HG02884 (cell line): ENCODE data around the gene PGF.

Source experiments
- ATAC-seq: cut with Tn5 transposase; IDR thresholded peaks from one replicate; pipeline ENCODE4 v1.9.1; 2021; ENCODE audit warnings: mild to moderate bottlenecking, moderate library complexity; ENCODE audit not compliant: unreplicated experiment

Gene PGF

DNA sequence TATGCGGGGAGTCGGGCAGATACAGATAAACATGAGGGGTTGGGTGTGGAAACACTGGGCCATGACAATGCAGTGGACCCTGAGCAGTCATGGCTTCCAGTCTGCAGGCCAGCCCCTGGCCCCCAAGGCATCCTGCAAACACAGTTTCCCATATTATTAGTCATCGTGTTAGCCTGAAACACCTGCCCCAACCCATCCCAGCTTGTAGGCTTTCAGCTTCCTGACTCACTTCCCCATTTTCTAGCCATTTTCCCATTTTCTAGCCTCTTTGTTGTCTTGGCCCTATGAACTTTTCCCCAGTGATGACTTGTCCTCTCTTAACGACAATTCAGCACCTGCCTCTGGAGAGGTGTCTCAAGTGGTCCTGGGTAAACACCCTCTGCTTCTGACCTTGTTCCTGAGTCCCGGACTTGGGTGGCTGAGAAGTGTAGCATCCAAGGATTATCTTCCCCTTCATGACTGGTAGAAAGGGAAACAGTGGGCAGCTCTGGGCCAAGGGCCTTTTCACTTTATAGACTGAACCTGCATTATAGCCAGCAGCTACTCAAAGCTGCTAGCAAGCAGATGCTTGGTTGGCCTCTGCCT lies 4.3 kb upstream of the PGF start:
- no peak for ATAC-seq

DNA sequence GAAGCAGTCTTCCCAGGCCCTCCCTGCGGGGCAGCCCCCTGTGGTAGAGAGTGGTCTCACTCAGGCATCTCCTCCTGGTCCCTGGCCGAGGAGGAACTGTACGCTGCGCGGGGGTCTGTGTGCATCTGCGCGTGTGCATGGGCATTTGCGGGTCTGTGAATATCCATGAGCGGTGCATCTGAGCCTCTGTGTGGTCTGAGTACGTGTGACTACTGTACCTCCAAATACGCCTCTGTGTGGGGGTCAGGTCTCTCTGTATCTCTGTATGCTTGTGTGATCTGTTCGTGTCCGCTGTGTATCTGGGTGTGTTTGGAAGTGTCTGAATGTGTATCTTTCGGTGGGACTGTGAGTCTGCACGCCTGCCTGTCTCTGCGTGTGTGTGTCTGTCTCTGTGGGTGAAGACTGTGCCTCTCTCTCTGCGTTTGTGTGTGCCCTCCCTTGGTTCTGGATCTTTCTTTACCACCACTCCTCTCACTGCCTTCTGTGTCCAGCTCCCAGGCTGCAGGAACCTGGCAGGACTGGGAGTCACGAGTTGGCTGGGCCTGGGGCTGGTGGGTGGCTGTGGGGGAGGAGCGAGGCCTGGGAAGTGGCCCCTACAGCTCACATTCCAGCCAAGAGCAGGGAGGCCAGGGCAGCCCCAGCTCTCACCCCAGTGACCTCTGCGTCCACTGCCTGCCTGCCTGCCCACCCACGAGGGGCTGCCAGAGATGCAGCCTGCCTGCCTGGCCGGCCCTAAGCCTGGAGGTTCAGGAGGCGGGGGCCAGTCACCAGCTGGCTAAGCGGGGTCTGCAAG lies 1.1 kb upstream of the PGF start:
- no peak for ATAC-seq

DNA sequence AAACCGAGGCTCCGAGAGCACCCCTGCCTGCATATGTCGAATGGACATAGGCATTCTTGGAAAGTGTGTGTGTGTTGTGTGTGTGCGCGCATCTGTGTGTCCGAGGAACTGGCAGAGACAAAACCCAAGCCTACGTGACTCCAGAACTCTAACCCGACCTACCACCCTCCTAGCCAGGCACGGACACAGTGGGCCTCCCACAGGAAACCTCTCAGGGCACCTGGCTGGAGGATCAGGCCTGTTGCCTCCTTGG lies 556 bp upstream of the PGF start:
- ATAC-seq: no peak

DNA sequence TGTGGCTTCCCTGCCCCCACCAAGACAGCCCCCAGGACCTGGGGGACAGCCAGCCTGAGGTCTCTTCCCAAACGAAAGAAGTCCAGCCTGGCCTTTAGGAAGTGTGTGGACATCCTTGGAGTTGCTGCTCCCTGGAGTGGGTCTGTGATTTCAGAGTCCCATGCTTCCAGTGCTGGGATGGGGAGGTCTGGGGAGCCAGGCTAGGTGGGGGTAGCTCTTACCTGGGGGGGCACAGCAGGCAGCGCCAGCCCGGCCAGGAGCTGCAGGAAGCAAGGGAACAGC lies 509 bp downstream of the PGF start:
- no peak for ATAC-seq

DNA sequence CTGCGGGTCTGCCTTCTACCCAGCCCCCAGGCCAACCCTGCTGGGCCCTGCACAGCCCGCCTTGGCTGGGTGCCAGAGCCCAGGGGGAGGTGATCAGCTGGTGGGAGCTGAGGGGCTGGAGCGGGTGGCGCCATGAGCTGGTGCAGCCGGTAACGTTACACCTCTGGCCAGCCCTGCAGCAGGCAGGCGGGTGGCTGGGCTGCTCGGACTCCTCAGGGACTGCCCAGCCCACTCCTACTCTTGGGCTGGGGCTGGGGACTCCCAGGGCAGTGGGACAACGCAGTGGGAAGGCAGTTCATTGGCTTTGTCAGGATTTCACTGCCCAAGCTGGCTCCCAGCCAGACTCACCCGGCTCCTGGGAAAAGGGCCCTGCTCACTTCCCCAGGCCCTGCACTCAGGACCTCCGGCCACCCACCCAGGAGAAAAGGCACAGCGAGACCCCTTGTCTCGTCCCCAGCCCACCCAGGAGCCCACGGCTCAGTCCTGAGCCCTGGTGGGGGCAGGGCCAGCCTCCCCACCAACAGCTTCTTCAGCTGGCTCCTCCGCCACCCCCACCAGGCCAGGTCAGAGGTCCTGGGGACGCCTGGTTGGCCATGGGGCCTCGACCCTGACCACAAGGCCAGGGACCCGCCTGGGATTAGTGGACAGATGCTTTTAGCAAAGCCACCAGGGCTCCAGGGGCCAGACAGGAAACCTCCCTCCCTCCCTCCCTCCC lies 1.0 kb downstream of the PGF start:
- no peak for ATAC-seq

DNA sequence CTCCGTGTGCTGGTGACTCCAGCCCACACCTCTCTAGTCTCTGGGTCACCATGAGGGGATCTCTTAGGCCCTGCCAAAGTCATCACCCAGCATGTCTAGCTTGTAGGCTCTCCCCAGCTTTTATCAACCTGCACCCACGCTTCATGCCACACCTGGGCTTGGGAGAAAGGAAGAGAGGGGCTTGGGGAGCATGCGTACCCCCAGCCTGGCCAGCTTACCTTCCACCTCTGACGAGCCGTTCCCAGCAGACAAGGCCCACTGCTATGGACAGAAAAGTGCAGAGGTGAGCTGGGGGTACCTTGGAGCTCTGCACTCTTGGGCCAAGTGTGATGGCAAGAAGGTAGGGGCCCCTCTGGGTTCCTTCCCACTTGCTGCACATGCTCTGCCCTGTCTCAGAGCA lies 1.7 kb downstream of the PGF start:
- ATAC-seq: no peak

DNA sequence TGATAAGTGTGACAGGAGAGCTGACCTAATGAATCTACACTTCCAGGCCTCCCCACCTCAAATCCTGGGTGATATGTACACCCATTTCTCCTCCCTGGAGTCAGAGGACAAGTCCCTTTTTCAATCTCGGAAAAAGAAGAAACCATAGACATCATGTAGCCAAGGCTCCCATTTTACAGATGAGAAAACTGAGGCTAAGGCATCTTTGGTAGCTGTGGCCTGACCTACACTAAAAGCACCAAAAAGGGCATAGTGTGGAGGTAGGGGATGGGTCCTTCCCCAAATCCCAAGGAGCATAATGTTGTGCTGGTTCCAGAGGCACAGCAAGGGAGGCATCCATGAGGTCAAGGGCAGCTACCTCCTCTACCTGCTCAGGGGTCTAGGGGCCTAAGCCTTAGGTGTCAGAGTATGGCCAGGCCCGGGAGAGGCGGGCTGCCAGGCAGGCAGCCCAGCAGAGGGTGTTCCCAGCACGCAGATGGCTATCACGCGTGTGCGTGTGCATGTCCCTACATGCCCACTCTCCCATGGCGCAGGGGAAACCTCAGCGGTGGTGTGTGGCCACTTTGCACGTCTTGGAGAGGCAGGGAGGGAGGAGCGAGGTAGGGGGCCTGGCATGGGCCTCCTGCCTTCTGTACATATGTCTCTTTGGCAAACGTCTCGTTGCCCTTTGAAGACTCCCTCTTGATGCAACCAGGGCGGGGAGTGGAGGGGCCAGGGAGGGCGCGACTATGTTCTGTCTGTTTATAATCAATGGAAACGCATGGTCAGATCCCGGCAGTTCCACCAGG lies 2.5 kb downstream of the PGF start:
- no peak for ATAC-seq

DNA sequence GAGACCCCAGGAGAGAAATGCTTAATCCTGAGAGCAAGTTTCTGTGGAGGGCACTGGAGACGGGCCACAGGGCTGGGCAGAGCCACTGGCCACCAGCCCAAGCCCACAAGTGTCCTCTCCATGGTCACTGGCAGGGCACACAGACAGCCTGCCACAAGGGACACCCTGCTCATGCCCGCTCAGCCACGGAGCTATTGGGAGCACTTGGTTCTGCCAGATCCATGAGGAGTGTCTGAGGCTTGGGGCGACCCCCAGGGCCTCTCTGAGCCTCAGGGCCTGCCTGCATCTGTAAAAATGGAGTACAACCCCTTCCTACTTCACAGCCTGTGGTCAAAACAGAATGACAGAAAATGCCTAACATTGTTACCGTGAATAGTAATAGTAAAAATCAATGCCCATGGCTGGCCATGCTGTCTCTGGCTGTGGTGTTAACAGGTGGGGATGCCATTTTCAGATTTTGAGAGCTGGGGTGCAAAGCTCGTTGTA lies 3.2 kb downstream of the PGF start:
- ATAC-seq: no peak

DNA sequence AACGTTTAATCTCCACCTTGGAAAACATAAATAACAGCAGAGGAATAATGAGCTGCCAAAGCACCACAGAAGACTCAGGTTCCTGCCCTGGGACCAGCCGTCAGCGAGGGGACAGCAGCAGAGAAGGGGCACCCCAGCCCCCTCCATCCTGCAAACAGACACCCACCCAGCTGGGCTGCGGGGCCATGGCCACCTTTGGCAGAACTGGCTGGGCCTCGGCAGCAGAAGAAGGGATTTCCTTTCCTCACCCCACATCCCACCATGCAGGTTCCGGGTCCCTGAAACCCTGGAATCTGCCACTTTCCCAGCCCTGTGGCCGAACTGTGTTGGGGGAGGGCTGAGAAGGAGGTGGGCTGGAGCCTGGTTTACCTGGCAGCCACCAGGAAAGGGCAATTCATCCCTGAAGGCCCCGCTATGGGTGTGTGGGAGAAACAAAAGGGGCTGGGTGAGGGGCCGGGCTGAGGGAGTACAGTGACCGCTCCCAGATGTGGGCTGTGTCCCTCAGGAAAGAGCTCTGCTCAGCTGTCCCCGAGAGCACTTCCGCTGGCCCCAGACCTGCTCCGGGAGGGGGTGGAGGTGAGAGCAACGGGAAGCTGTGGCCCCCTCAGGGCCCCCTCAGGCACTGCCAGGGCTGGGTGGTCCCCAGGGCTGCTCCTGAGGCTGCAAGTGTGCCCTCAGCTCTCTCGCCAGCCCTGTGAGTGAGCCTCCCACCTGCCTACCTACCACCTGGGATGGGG lies 3.8 kb downstream of the PGF start:
- no peak for ATAC-seq

DNA sequence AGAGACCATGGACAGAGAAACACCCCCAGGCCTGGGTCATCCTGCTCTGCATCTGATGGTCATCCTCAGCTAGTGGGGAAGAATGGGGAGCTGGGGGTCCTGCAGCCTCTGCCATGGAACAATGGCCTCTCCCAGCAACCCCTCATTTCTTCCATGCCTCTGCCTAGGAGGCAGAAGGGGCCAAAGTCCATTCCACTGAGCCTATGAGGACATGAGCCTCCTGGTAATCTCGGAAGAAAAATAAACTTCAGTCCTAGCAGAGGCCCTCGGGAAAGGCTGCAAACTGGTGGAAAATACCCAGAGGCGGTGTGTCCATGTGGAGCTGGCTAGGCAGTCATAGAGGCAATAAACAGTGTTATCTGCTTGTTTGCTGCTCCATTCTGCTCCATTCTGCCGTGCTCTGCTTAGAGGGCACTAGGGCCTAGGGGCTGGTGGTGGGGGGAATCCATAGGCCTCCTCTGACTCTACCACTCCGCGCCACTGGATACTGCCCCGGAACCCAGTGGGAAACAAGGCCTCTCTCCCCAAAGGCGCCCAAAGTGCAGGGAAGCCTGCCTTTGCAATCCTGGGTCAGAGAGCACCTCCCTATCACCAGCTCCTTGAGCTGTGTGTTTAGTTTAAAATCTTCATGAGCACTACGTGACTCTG lies 4.5 kb downstream of the PGF start:
- ATAC-seq: no peak

DNA sequence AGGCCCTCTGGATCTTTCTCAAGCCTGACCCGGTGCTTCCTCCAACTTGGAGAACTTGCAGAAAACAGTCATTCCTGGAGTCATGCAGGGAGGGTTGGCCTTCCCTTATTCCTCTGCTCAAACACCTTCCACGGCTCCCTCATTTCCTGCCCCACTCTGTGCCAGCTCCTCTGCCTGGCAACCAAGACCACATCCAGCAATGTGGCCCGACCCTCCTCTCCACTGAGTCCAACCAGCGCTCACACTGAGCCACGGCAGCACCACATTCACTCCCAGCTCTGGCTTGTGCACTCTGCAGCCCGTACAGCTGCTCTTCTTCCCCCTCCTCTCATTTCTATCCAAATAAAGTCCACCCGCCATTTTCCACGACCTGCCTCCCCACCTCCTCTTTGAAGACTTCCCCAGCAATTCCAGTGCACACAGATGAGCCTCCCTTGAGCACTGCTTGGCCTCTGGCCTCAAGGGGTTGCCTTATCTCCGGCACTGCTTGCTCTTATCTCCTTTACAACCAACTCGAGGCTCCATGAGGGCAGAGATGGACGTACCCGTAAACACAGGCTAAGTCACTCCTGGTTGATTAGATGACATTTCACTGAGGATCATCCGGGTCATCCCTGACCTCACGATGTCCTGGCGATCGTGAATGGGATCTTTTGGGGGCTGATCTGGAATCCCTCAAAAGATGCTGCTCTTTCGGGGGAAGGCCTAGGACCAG lies 5.4 kb downstream of the PGF start:
- ATAC-seq: no peak

DNA sequence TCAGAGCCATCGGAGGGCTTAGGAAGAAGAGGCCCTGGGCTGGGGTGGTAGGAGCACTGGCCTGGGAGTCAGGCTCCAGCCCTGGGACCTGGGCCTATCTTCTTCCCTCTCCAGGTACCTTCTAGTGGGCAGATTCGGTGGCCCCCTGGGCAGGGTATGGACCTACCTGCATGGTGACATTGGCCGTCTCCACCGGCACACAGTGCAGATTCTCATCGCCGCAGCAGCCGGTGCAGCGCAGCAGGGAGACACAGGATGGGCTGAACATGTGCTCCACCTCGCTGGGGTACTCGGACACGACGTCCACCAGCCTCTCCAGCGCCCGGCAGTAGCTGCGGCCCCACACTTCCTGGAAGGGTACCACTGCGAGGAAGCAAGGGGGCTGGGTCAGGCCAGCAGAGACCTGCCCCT lies 6.2 kb downstream of the PGF start:
- no peak for ATAC-seq

DNA sequence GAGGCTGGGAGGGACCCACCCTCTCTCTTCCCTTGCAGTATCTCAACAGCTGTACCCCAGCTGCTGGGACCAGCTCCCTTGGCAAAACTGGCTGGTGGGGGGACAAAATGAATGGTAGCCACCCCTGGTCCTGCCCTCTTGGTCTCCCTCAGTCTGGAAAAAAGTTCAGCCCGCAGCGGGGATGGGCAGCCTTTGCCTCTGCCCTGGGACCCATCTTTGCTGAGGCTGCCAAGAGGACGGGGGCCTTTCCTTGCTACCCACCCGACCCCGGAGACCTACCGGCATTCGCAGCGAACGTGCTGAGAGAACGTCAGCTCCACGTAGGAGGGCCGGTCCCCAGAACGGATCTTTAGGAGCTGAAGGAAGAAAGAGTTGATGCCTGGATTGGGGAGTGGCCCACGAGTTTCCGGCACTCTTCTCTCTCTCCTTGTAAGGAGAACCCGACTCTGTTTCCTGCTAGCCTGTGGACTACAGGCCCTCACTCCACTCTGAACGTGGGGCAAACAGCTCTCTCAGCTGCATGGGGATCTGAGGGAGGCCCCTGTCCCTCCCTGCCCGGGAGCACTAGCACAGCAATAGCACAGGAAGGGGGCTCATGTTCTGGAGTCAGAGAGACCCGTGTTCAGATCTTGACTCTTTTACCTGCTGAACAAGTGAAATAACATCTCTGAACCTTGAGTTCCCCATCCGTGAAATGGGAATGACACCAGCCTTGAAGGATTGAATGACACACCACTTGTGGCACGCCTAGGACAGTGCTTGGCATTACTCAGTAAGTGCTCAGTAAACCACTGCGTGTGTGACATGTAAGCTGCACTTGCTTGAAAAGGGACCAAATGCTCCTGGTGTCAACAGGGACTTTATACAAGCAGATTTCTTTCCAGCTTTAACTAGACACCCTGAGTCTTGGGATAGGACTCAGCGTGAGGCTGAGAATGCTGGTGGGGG lies 6.9 kb downstream of the PGF start:
- ATAC-seq: no peak

DNA sequence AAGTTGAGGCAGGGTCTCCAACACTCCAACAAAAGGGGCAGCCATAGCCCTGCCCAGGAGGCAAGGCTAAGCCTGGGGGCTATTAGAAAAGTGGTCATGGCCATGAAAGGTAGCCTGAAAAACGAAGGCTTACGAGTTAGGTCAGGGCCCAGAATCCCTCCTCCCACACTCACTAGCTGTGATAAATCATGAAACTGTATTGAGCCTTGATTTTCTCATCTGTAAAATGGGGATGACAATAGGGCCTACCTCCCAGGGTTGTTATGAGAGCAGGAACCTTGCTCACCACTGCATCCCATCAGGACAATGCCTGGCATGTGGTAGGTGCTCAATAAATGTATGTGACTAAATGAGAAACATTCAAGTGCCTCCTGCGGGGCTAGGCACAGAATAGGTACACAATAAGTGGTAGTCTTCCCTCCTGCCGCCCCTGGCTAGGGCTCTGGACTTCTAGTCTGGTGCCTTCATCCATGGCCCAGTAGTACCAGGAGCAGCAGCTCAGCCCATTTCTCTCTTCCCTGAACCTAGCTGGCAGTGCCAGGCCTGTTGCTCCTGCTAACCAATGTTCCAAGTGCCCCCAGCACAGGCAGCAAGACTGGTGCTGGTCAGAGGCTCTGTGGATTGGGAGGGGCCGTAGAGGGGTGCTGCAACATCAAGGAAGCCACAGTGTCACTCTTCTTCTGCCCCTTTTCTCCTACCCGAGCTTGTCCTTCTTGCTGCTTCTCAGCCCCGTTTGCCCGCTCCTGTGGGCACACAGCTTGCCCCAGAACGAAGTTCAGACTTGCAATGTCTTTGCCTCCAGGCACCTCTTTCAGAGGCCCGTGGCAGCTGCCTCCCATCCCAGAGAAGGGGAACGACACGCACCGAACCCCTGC lies 7.8 kb downstream of the PGF start:
- ATAC-seq: no peak

DNA sequence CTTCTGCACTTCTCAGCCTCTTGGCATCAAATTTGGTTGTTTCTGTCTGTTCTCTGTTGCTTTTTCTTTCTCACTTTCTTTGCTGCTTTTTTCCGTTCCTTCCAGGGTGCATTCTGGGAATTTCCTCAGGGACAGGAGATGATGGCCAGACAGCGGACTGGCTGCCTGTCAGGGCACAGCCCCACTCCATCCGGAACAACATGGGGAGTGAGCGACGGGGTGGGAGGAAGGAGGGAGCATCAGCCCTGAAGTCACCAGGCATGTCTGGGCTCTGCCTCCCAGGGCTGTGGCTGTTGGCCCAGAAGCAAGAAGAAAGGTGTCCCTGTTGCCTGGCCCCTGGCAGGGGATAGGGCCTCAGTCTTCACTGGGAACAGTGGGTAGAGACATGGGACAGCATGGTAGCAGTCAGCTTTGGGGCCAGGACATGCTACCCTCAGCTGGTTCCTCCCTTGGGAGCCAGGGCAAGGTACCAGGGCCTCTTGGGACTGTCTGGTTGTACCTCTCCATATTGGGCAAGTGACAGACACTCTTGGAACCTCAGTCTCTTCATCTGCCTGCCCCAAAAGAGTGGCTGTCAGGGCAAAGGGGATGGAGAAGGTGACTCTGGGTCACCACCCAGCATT lies 8.6 kb downstream of the PGF start:
- ATAC-seq: no peak

DNA sequence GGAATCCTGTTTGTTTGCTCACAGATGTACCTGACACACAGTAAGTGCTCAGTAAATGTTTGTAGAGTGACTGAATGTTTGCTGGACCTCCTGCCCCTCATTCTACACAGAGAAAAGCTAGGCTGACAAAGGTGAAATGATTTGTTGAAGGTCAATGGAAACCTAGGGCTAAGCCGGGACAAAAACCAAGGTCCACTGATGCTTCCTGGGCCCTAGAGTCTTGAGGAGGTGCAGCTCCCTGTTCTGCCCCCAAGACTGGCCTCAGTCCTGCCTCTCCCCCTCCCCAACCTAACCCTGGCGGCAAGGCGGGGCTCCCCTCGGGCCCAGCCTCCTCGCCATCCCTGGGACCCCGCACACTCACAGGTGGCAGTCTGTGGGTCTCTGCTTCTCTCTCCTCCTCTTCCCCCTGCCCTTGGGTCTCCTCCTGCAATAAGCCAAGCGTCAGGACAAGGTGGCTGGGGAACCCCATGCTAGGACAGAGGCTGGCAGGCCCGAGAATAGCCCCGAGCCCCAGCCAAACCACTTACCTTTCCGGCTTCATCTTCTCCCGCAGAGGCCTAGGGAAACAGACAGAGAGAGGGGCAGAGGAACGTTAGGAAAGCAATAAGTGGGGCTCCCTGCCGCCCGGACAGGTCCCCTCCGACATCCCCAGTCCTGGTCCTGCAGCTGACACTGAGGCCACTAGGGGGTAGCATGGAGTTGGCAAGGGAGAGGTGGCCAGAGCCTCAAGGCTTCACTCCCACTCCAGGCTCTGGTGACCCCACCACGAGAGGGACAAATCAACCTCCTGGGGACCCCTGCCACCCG lies 9.3 kb downstream of the PGF start:
- ATAC-seq: no peak
